SU-DHL-6 (cell line): ENCODE data around the gene RNF157.

Source experiments
- H2AFZ ChIP-seq: fragments of 200-600 bp; sonication (generic); 2 replicates; pipeline ENCODE4 v1.6.1; 2014; ENCODE audit warnings: low read depth, mild to moderate bottlenecking, moderate library complexity, mixed read lengths, antibody characterized with exemption, low read length; ENCODE audit not compliant: severe bottlenecking
- H3F3A ChIP-seq: fragments of 200-600 bp; shearing (Covaris generic); 2 replicates; pipeline ENCODE4 v1.6.0; 2016; ENCODE audit warnings: antibody characterized with exemption, mild to moderate bottlenecking; ENCODE audit not compliant: insufficient read depth
- H3K27ac ChIP-seq: fragments of 200-600 bp; sonication (generic); 2 replicates; pipeline ENCODE4 v1.5.1; 2016; ENCODE audit warnings: low read depth, mild to moderate bottlenecking, low read length, moderate library complexity, mixed read lengths
- H3K27me3 ChIP-seq: fragments of 200-600 bp; sonication (generic), shearing (Covaris generic); 2 replicates; pipeline ENCODE4 v1.6.0; 2014; ENCODE audit warnings: mild to moderate bottlenecking, low read length
- H3K36me3 ChIP-seq: fragments of 200-600 bp; sonication (generic); 2 replicates; pipeline ENCODE4 v1.6.1; 2014; ENCODE audit warnings: mild to moderate bottlenecking, low read length, mixed read lengths
- H3K4me2 ChIP-seq: fragments of 300-600, 200-600 bp; shearing (Covaris generic), sonication (generic); 2 replicates; pipeline ENCODE4 v1.6.0; 2014; ENCODE audit warnings: low read length, low read depth, mild to moderate bottlenecking; ENCODE audit not compliant: poor library complexity, severe bottlenecking
- H3K4me3 ChIP-seq: fragments of 200-600 bp; sonication (generic); 2 replicates; pipeline ENCODE4 v1.5.1; 2014; ENCODE audit warnings: antibody characterized with exemption, low read length, mild to moderate bottlenecking, mixed read lengths; ENCODE audit not compliant: insufficient read depth, poor library complexity, severe bottlenecking
- H3K79me2 ChIP-seq: fragments of 200-600 bp; sonication (generic); 2 replicates; pipeline ENCODE4 v1.6.1; 2014; ENCODE audit warnings: mild to moderate bottlenecking, low read length, moderate library complexity; ENCODE audit not compliant: insufficient read depth
- H3K9ac ChIP-seq: fragments of 200-600 bp; sonication (generic); 2 replicates; pipeline ENCODE4 v1.7.0; 2014; ENCODE audit warnings: mild to moderate bottlenecking, low read length
- H3K9me2 ChIP-seq: fragments of 200-600 bp; sonication (generic); replicated peaks from 2 replicates; pipeline ENCODE4 v1.6.1; 2014; ENCODE audit warnings: low read length; ENCODE audit not compliant: insufficient read depth
- H3K9me3 ChIP-seq: fragments of 200-600 bp; sonication (generic); 2 replicates; pipeline ENCODE4 v1.6.1; 2014; ENCODE audit warnings: low read length, mixed read lengths; ENCODE audit not compliant: insufficient read depth
- H4K20me1 ChIP-seq: fragments of 200-600 bp; sonication (generic); 2 replicates; pipeline ENCODE4 v1.6.1; 2014; ENCODE audit warnings: low read depth, mild to moderate bottlenecking, antibody characterized with exemption, low read length, moderate library complexity, mixed read lengths
- EZH2phosphoT487 ChIP-seq: fragments of 200-600 bp; sonication (generic), shearing (Covaris generic); conservative IDR thresholded peaks from 2 replicates; pipeline ENCODE4 v1.6.1; 2018; ENCODE audit warnings: mild to moderate bottlenecking, antibody characterized with exemption, low read length, moderate library complexity, mixed read lengths
- TF ChIP-seq, protein P1 (sequence below): fragments of 200-600 bp; sonication (generic); IDR thresholded peaks from one replicate; pipeline ENCODE4 v1.5.1; 2017; ENCODE audit warnings: antibody characterized with exemption, mild to moderate bottlenecking, low read length, moderate library complexity; ENCODE audit not compliant: insufficient read depth, poor library complexity, severe bottlenecking

The RNF157 gene

DNA sequence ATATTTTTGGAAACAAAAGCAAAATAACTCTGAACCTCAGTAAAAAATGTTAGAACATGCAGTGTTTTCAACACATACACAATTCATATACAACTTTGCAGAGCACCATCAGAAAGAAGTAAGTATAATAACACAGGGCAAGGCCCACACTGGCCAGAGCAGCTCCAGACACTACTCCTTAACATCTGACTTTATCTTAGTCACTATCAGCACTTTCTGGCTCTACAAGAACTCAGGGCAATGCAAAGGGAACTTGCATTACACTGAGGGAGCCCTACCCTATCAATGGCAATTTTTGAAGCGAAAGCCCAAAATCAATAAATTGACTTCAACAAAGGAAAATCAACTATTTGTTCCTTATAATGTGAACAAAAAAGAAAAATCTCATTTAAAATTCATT, 16.5 kb downstream of the RNF157 start:
- no peak overlapping the region for H3K27ac ChIP-seq
- no peaks in the 10 kb centered on the region for H3K79me2 ChIP-seq
- no peaks in the 10 kb centered on the region for H4K20me1 ChIP-seq
- H3K9me2 ChIP-seq: no peaks in the 10 kb centered on the region
- H3K36me3 ChIP-seq: no peaks in the 10 kb centered on the region
- no peak overlapping the region for H3K4me2 ChIP-seq
- H3K9ac ChIP-seq: no peak overlapping the region
- H3K4me3 ChIP-seq: no peak overlapping the region
- TF ChIP-seq, protein P1, sequence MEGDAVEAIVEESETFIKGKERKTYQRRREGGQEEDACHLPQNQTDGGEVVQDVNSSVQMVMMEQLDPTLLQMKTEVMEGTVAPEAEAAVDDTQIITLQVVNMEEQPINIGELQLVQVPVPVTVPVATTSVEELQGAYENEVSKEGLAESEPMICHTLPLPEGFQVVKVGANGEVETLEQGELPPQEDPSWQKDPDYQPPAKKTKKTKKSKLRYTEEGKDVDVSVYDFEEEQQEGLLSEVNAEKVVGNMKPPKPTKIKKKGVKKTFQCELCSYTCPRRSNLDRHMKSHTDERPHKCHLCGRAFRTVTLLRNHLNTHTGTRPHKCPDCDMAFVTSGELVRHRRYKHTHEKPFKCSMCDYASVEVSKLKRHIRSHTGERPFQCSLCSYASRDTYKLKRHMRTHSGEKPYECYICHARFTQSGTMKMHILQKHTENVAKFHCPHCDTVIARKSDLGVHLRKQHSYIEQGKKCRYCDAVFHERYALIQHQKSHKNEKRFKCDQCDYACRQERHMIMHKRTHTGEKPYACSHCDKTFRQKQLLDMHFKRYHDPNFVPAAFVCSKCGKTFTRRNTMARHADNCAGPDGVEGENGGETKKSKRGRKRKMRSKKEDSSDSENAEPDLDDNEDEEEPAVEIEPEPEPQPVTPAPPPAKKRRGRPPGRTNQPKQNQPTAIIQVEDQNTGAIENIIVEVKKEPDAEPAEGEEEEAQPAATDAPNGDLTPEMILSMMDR: no peak
- no peak for TF ChIP-seq EZH2phosphoT487
- no peaks in the 10 kb centered on the region for H3K9me3 ChIP-seq
- H3F3A ChIP-seq: no peaks in the 10 kb centered on the region
- no peak overlapping the region for H2AFZ ChIP-seq
- H3K27me3 ChIP-seq: no peaks in the 10 kb centered on the region

DNA sequence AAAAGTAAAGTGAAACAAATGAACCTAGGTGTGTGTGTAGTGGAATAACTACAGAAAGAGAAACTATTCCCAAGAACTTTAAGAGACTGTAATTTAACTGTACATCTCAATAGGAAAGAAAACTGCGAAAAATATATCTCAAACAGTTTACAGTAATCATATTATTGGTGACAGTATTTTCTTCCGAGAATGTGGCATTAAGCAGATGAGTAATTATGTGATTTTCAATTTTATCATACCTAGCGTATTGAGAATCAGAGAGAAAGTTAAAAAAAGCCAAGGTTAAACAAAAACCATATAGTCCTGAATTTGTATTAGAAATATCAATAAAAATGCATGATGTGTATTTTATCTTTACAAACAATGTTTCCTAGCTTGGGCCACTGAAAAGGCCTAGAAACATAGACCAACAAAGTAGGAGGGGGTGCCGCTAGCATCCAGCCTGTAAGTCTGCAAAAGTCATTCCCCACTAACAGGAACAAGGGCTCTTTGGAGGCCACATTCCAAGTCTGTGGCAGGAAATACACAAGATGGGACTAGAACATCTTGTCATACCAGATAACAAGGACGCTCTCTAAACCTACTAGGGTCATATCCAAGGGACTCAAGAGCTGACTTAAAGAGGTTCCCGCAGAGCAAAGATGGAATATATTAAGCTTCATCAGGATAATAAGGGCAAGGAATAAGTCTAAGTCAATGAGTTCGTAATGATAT, 20.5 kb downstream of the RNF157 start:
- Histone ChIP-seq H3K27ac (no peak overlapping the region), H3K4me2 (no peak overlapping the region), H3K9me2 (no peaks in the 10 kb centered on the region), H3K79me2 (no peaks in the 10 kb centered on the region), H3K4me3 (no peak overlapping the region), H3K27me3 (no peaks in the 10 kb centered on the region), H3K36me3 (no peaks in the 10 kb centered on the region), H4K20me1 (no peaks in the 10 kb centered on the region), H3K9me3 (no peaks in the 10 kb centered on the region), H3K9ac (no peak overlapping the region), H2AFZ (no peak overlapping the region), H3F3A (no peaks in the 10 kb centered on the region)
- no peak for TF ChIP-seq EZH2phosphoT487
- TF ChIP-seq, protein P1: no peak

DNA sequence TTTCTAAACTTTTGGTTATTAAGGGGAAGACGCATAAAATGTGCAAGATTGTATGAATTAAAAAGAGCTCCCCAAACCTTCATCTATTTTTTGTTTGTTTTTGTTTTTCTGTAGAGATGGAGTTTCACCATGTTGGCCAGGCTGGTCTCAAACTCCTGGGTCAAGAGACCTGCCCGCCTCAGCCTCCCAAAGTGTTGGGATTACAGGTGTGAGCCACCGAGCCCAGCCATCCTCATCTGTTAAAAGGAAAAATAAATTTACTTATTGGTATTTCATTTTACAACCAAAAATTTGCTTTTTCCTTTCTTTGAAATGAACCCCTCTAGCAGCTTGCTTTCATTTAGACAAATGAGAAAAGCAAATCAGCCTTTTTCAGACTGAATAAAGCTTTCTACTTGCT, 23.2 kb downstream of the RNF157 start:
- no peaks in the 10 kb centered on the region for H3K79me2 ChIP-seq
- H3K4me2 ChIP-seq: no peak overlapping the region

More for the DNA sequence above, 23.2 kb downstream of the RNF157 start:
- Histone ChIP-seq H3K27ac (no peak overlapping the region), H3K36me3 (no peaks in the 10 kb centered on the region), H3F3A (no peaks in the 10 kb centered on the region), H3K9me2 (no peaks in the 10 kb centered on the region), H3K27me3 (no peaks in the 10 kb centered on the region), H2AFZ (no peak overlapping the region), H3K4me3 (no peak overlapping the region), H4K20me1 (no peaks in the 10 kb centered on the region), H3K9ac (no peak overlapping the region), H3K9me3 (no peaks in the 10 kb centered on the region)
- no peak for TF ChIP-seq EZH2phosphoT487
- TF ChIP-seq, protein P1: no peak
